HG03342 (cell line): ENCODE data around the gene PHF21A.

Experiments
- ATAC-seq: cut with Tn5 transposase; IDR thresholded peaks from one replicate; pipeline ENCODE4 v1.9.1; 2021; ENCODE audit warnings: mild to moderate bottlenecking, moderate library complexity; ENCODE audit not compliant: unreplicated experiment

The PHF21A gene

GRCh38 chr11:46121301-46121723 lies at the start of gene PHF21A:
Gene PHF21A (minus strand): TSS chr11:46121454. CDS start chr11:46084219, 37,235 bp downstream.
- peak; percentile 47 for ATAC-seq

DNA sequence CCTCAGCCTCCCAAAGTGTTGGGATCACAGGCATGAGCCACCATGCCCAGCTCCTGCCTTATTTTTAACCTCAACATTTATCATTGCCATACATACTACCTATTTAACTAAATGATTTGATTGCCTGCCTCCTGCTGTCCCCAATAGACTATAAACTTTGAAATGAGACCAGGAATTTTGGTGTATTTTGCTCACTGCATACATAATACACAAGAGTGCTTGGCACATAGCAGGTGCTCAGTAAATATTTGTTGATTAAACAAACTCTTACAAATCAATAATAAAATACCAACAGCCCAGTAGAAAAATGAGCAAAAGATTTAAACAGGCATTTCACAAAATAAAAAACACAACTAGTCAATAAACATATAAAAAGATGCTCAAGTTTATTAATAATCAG lies 49.5 kb upstream of the PHF21A start:
- ATAC-seq: no peak

DNA sequence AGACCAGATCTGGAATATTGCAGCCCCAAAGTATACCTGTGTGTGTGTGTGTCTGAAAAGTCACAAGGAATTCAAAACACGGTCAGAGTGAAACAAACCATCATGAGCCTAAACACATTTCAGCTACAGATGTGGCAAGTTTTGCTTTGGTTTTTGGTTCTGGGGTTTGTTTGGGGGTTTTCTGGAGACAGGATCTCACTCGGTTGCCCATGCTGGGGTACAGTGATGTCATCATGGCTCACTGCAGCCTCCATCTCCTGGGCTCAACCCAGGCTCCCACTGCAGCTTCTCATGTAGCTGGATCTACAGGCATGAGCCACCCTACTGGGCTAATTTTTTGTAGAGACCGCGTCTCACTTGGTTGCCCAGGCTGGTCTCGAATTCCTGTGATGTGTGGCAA lies 41.4 kb upstream of the PHF21A start:
- no peak for ATAC-seq

DNA sequence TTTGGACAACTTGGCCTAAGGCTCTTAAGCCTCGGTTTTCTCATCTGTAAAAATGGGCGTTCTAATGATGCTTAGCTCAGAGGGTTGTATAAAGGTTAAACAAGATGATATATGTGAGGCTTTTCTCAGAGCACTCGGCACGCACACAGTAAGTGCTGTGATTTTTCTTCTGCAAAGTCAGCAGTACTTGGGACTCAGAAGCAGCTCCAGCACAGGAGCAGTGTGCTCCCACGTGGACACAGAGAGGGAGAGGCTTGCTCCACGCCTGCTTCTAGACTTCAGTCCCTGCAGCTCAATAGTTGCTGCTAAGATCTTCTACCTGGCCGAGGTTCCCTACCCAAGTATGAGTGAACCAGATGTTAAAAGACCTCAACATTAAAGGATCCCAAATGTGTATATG lies 39.9 kb upstream of the PHF21A start:
- ATAC-seq: no peak

DNA sequence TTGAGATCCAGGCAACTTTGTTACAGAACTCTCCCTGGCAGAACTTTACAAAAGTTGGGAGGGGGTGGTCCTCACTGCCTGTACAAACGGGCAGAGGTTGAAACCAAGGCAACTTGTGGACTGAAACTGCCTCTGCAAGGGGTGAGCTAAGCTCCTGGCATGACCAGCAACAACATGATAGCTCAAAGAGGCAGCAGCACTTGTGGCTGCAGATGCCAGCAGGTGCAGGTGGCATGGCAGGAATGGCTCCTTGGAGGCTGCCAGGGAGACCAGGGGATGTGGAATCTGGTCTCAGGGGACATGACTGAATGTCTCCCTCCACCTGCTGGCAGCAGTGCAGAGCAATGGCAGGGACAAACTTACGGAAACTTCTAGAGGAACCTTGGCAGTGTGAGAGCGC lies 38.8 kb upstream of the PHF21A start:
- no peak for ATAC-seq

DNA sequence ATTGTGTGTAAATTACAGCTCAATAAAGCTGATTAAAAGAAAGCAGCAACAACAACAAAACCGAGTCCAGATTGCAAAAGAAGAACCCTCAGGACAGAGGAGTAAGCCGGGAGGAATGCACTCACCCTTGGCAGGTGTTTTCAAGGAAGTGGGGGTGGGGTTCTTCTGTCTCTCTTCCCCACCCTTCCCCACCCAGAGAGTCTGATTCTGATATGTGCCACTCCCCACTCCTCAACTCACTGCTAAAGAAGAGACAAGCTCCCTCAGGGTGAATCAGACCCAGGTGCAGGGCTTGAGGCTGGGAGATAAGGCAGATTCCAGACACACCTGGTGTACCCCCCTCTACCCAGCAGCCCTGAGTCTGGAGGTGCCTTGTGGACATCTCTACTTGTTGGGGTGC lies 38.4 kb upstream of the PHF21A start:
- ATAC-seq: no peak

GRCh38 chr11:46149826-46150225 lies 28.6 kb upstream of the PHF21A start:
- ATAC-seq: no peak

DNA sequence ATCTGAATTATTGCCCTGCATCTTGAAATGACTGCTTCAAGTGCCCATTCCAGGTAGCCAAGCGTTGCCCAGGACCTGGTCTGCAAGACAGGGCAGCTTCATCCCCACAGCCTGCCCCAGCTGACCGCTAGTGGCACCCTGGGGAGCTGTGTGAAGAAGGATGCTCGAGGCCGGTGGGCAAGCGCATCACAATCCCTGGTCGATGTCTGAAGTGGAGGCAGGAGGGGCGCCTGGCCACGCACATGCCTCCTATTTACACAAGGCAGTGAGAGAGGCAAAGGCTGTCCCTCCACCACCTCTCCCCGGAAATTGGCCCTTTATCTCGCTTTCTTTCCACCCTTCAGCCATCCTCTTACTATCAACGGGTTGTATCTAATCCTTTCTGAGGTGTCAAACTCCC lies 28.1 kb upstream of the PHF21A start:
- ATAC-seq: no peak

DNA sequence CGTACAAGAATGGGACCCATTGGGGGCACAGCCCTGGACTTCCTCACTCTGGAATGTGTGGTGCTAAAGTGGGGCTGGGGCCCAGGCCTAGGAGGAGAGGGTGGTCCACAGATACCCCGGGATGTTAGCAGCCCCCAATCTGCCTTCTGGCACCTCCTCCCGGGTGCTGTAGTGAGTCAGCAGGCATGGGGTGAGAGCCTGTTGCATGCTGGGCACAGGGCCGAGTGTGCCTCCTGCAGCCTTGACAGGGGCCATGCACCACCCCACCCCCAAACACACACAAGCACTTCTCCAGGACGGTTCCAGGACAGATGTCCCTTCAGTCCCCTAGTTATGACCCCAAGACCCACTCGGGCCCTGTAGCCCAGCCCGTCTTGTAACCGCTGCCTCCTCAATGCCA lies 23.5 kb upstream of the PHF21A start:
- ATAC-seq: no peak

- ATAC-seq: no peak
Observed at GRCh38 chr11:46143049-46143806, 22.0 kb upstream of the PHF21A start.

- ATAC-seq: no peak
Observed at GRCh38 chr11:46142561-46142960, 21.3 kb upstream of the PHF21A start.

GRCh38 chr11:46141597-46141996 lies 20.3 kb upstream of the PHF21A start:
- no peak for ATAC-seq

GRCh38 chr11:46134540-46134939 lies 13.3 kb upstream of the PHF21A start:
- no peak for ATAC-seq

DNA sequence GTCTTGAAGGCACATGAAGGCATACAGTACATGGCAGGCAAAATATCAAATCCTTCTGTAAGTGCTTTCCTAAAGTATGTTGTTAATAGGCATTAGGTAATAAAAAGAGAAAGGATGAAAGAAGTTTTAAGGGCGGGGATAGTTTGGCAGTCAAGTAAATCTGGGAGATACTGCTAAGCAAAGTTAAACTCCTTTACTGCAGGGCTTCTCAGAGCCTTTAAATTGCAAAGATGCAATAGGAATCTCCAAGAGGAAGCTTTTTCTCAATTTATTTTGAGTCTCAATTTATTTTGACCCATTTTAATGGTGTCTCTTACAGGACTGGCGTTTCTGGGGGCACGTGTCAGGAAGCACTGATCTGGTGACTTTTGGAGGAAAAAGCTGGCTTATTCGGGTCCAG lies 12.8 kb upstream of the PHF21A start:
- no peak for ATAC-seq

- ATAC-seq: no peak
Observed at GRCh38 chr11:46133119-46133518, 11.9 kb upstream of the PHF21A start.

- no peak for ATAC-seq
Observed at GRCh38 chr11:46130286-46130940, 9.2 kb upstream of the PHF21A start.

GRCh38 chr11:46129133-46129532 lies 7.9 kb upstream of the PHF21A start:
- no peak for ATAC-seq

- peak; percentile 92 for ATAC-seq
Observed at GRCh38 chr11:46127150-46127638, 5.9 kb upstream of the PHF21A start.

GRCh38 chr11:46125284-46125683 lies 4.0 kb upstream of the PHF21A start:
- ATAC-seq: no peak

DNA sequence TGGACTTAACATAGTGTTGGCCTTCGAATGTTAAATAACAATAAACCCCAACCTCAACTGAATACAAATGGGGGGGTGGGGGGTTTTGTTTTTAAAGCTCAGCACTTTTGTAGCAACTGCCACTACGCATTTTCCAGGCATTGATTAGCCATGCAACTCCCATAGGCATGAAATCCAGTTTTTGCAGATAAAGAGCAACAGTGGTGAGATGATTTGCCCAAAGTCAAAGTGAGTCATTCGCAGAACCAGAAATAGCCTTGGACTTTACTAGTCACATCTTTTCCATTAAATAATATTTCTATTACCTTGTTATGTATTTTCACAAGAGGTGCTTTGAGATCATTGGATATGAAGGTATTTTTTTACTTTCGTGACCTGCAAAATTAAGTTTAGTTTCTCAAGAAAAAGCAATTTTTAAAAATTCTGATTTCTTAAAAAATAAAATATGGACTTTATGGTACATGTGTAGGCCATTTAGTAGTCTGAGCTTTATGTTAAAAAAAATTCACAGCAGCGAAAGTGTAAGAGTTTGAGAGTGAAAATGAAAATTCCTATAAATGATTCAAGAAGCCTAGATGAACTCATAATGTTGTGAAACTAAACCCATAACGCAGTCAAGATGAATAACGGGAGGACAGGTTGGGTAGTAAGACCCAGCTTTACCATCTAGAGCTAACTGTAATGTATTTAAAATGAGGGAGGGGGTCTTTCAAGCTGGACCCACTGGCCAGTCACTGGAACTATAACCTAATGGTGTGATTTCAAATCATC lies 1.9 kb upstream of the PHF21A start:
- no peak for ATAC-seq

DNA sequence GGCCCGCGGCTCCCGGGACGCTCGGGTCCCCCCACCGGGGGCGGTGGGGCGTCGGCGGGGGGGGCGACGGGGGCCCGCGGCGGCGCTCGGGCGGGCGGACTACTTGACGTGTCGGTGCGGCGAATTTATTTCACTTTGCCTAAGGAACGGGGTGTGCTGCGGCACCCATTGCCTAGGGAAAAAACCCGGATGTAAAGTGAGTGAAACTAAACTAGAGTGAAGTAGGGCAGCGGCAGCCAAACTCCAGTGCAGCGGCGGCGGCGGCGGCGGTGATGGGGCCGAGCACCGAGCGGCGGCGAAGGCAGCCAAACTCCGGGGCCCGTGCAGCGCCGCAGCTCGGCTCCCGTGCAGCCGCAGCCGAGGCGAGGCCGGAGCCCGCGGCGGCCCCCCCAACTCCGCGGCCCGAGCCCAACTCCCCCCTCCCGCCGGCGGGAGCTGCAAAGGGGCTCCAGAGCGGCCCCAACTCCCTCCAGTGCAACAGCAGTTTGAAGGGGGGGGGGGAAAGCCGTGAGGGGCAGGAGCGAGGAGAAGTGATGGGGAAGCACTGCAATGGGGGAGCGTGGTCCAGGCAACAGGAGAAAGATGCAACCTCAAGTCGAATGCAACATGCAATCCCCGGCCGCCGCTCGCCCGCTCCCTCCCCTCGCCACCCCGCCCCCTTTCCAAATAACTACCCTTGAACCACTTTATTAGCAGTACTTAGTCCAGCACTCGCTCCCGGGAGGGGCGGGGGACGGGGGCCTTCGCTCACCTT lies 647 bp upstream of the PHF21A start:
- ATAC-seq: peak; percentile 36
